Measurements from ENCODE around the gene SELENON.

GRCh38 chr1:25799935-25800702 is at the start of gene SELENON:
- TF ChIP-seq CTCF (IDR thresholded peaks at IDR 0.05 in 2 of 3, conservative IDR thresholded peaks at IDR 0.05 in 1 of 3; ENCODE audit: control insufficient read depth in 2 of 3, extremely low read depth in 1 of 3, insufficient read depth in 1 of 3, low read depth in 3 of 3, low read length in 3 of 3) (no peak), ZNF274 (IDR thresholded peaks at IDR 0.05; ENCODE audit: insufficient read depth, insufficient read length) (no peak), ZNF24 (IDR thresholded peaks at IDR 0.05) (no peak), SIN3A (IDR thresholded peaks at IDR 0.05; ENCODE audit: low read depth, low read length) (no peak), TCF12 (IDR thresholded peaks at IDR 0.05; ENCODE audit: low read depth, low read length) (no peak), RAD51 (IDR thresholded peaks at IDR 0.05) (no peak)

Measured in GM12878 (cell line).